Measurements from ENCODE around the gene DENND2A. TPM values are rescaled to one million over a fixed set of nuclear protein-coding genes. Genes with fewer than 3 reads are reported as not detected.
"Not testable (repeated sequence)": the region's sequence is repeated elsewhere in the genome, so short reads cannot be mapped to it uniquely, and the experiment has no call there.

Gene DENND2A
- total RNA-seq, 1 donor from 2014 or later: 7.5 TPM

DNA sequence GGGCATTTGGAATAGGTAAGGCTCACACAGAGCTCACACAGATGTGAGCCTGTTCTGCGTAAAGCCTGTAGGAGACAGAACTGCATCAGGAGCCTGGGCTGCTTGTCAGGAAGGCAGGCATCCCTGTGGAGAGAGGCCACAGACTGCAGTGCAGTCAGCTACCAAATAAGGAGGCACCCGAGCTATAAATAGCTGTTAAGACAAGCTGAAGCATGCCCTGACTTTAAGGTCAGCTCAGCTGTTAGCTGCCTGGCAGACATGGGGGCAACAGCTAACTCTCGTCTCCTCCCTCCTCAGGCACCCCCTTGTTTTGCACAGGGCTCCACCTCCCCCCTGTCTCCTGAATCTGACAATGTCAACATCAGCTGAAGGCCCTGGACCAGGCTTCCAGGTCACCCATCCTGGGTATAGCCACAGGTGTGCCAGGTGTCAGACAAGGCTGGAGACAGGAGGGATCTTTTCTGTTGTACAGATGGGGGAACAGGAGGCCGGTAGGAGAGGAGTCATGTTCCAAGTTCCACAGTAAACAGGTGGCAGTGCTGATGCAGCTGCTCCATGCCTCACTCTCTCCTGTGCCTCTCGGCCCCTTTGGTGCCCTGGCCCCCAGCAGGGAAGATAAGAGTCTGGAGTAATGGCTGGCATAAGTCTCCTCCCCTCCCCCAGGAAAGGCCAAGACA is 133.7 kb downstream of the DENND2A start:
- peak in 1 of 2 donors; percentile 70 for DNase-seq (ENCODE audit: low spot score in 2 of 2)
- TF ChIP-seq, protein P1, sequence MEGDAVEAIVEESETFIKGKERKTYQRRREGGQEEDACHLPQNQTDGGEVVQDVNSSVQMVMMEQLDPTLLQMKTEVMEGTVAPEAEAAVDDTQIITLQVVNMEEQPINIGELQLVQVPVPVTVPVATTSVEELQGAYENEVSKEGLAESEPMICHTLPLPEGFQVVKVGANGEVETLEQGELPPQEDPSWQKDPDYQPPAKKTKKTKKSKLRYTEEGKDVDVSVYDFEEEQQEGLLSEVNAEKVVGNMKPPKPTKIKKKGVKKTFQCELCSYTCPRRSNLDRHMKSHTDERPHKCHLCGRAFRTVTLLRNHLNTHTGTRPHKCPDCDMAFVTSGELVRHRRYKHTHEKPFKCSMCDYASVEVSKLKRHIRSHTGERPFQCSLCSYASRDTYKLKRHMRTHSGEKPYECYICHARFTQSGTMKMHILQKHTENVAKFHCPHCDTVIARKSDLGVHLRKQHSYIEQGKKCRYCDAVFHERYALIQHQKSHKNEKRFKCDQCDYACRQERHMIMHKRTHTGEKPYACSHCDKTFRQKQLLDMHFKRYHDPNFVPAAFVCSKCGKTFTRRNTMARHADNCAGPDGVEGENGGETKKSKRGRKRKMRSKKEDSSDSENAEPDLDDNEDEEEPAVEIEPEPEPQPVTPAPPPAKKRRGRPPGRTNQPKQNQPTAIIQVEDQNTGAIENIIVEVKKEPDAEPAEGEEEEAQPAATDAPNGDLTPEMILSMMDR (IDR thresholded peaks at IDR 0.05): peak in 1 of 3 experiments; percentile 26
- intact Hi-C loops (cut with DNase I): no loop called here

DNA sequence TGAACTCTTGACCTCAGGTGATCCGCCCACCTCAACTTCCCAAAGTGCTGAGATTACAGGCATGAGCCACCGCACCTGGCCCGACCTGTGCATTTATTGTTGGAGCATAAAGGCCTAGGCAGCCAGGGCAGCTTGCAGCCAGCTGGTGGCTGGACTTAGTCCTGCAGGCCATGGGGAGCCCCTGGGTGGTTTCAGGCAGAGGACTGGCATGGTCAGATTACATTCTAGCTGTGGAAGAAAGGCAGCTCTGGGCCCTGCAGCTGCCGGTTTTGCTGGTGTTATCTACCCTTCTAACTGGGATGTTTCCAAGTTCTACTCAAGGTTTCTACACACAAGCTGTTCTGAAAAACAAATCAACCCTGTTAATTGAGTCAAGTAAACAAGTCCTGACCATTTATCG is 138.6 kb downstream of the DENND2A start:
- Histone ChIP-seq H3K4me3 (no peak overlapping the region), H3K36me3 (no peaks in the 10 kb centered on the region), H3K4me1 (peaks cover 8 to 9% of the 10 kb centered on the region in 2 donors), H3K27ac (no peak overlapping the region), H3K27me3 (no peaks in the 10 kb centered on the region), H3K9me3 (no peaks in the 10 kb centered on the region)
- TF ChIP-seq, protein P1 (IDR thresholded peaks at IDR 0.05): no peak
- DNase-seq (ENCODE audit: low spot score in 2 of 2): no peak
- intact Hi-C loops (cut with DNase I): no loop called here

More for the DNA sequence above, 133.7 kb downstream of the DENND2A start:
- H3K27me3 ChIP-seq: no peaks in the 10 kb centered on the region
- H3K4me3 ChIP-seq: no peak overlapping the region
- H3K9me3 ChIP-seq: no peaks in the 10 kb centered on the region
- H3K27ac ChIP-seq: peak overlapping the region; percentile 51 to 70
- peaks cover 11 to 12% of the 10 kb centered on the region in 2 donors for H3K4me1 ChIP-seq
- H3K36me3 ChIP-seq: no peaks in the 10 kb centered on the region

DNA sequence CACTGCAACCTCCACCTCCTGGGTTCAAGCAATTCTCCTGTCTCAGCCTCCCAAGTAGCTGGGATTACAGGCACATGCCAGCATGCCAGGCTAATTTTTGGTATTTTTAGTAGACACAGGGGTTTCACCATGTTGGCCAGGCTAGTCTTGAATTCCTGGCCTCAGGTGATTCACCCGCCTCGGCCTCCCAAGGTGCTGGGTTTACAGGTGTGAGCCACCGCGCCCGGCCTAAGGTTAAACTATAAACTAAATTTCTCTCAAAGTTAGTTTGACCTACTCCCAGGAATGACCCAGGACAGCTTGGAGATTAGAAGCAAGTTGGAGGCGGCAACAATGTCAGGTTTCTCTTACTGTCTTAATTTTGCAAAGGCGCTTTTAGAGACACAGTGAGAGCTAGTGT is 142.8 kb downstream of the DENND2A start:
- intact Hi-C loops (cut with DNase I); H3K4me1 ChIP-seq; H3K27ac ChIP-seq; H3K36me3 ChIP-seq; DNase-seq (ENCODE audit: low spot score in 2 of 2); H3K4me3 ChIP-seq; H3K9me3 ChIP-seq; H3K27me3 ChIP-seq: not testable (repeated sequence)

DNA sequence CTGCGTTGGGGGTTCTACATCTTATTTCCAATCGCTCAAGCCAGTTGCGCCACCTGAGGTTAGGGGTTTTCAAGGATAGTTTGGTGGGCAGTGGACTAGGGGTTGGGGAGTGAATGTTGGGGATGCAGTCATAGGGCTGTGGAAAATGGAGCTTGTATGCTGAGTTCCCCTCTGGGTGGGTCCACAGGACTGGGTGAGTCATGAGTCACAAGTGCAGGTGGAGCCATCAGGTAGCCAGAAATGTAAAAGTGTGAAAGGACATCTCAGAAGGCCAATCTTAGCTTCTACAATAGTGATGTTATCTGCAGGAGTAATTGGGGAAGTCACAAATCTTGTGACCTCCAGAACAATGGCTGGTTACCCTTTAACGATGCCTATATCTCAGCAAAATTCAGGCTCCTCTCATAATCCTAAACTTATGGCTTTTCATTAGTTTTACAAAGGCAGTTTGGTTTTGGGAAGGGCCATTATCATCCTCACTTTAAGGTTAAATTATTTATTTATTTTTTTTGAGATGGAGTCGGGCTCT is 143.3 kb downstream of the DENND2A start:
- H3K4me3 ChIP-seq: no peak overlapping the region
- H3K27me3 ChIP-seq: no peaks in the 10 kb centered on the region
- no peak overlapping the region for H3K27ac ChIP-seq
- intact Hi-C loops (cut with DNase I): no loop called here
- DNase-seq (ENCODE audit: low spot score in 2 of 2): no peak
- H3K9me3 ChIP-seq: no peaks in the 10 kb centered on the region
- no peaks in the 10 kb centered on the region for H3K4me1 ChIP-seq
- H3K36me3 ChIP-seq: no peaks in the 10 kb centered on the region
- TF ChIP-seq, protein P1 (IDR thresholded peaks at IDR 0.05): no peak

DNA sequence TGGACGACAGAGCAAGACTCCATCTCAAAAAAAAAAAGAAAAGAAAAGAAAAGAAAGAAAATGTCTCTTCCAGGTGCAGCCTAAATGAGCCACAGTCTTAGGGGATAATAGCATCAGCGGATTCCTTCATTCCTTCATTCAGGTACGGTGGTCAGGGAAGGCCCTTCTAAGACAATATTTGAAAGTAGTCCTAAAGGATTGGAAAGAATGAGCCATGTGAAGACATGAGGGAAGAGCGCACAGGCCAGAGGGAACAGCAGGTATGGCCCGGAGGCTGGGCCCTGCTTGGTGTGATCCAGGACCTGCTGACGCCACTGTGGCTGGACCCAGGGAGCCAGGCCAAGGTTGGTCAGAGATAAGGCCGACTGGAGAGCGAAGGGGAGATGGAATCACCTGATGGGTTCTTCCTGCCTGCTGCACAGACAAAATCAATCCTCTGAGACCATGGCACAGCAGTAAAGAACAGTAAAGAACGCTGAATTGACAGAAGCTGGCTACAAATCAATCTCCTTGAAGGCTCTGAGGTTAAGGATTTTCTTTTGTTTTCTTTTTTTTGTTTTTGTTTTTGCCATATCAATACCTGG is 145.0 kb downstream of the DENND2A start:
- Histone ChIP-seq H3K36me3 (no peaks in the 10 kb centered on the region), H3K4me1 (no peaks in the 10 kb centered on the region), H3K27me3 (no peaks in the 10 kb centered on the region), H3K9me3 (no peaks in the 10 kb centered on the region), H3K27ac (no peak overlapping the region), H3K4me3 (no peak overlapping the region)
- intact Hi-C loops (cut with DNase I): no loop called here
- no peak for DNase-seq (ENCODE audit: low spot score in 2 of 2)
- TF ChIP-seq, protein P1 (IDR thresholded peaks at IDR 0.05): no peak

DNA sequence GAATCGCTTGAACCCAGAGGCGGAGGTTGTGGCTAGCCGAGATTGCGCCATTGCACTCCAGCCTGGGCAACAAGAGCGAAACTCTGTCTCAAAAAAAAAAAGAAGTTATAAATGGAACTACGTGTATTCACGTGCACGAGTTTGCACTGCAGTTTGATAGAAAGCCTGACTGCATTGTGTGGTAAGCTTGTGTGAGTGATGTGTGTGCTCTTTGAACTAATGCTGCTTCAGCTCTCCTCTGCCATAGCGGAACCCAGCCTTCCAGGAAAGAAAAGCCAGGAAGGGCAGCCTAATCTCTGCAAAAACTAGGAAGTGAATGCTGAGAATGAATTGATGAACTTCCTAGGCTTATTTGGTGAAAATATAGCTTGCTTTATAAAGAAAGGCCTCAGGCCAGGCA is 145.7 kb downstream of the DENND2A start:
- Histone ChIP-seq H3K4me1 (no peaks in the 10 kb centered on the region), H3K27ac (no peak overlapping the region), H3K4me3 (no peak overlapping the region), H3K36me3 (no peaks in the 10 kb centered on the region), H3K9me3 (no peaks in the 10 kb centered on the region), H3K27me3 (no peaks in the 10 kb centered on the region)
- DNase-seq (ENCODE audit: low spot score in 2 of 2): no peak
- TF ChIP-seq, protein P1 (IDR thresholded peaks at IDR 0.05): no peak
- intact Hi-C loops (cut with DNase I): no loop called here
